GM18873 (cell line): ENCODE measurements around the gene KCNC2.

Source experiments
- ATAC-seq: cut with Tn5 transposase; IDR thresholded peaks from one replicate; pipeline ENCODE4 v1.9.1; 2021; ENCODE audit warnings: mild to moderate bottlenecking, moderate library complexity, moderate number of reproducible peaks; ENCODE audit not compliant: unreplicated experiment, low FRiP score

The KCNC2 gene

GRCh38 chr12:75081305-75081704 lies 128.3 kb downstream of the KCNC2 start:
- no peak for ATAC-seq

GRCh38 chr12:75080582-75080981 lies 129.1 kb downstream of the KCNC2 start:
- no peak for ATAC-seq

- no peak for ATAC-seq
These were observed 144.2 kb downstream of the KCNC2 start for GRCh38 chr12:75065482-75065881.

- no peak for ATAC-seq
These were observed 146.9 kb downstream of the KCNC2 start for GRCh38 chr12:75062691-75063090.

- no peak for ATAC-seq
These were observed 151.4 kb downstream of the KCNC2 start for GRCh38 chr12:75058228-75058627.

- ATAC-seq, result no peak
These were observed 160.9 kb downstream of the KCNC2 start for GRCh38 chr12:75048767-75049166.

- no peak for ATAC-seq
These were observed 161.6 kb downstream of the KCNC2 start for GRCh38 chr12:75047885-75048525.

- no peak for ATAC-seq
These were observed 167.5 kb downstream of the KCNC2 start for GRCh38 chr12:75042125-75042524.

GRCh38 chr12:75041472-75041871 lies 168.2 kb downstream of the KCNC2 start:
- no peak for ATAC-seq

- no peak for ATAC-seq
These were observed 189.5 kb downstream of the KCNC2 start for GRCh38 chr12:75020068-75020557.

GRCh38 chr12:75011120-75011519 lies 198.5 kb downstream of the KCNC2 start:
- no peak for ATAC-seq

GRCh38 chr12:75007133-75007532 lies 202.5 kb downstream of the KCNC2 start:
- ATAC-seq, result no peak

- no peak for ATAC-seq
These were observed 209.5 kb downstream of the KCNC2 start for GRCh38 chr12:75000120-75000519.

- ATAC-seq, result no peak
These were observed 210.2 kb downstream of the KCNC2 start for GRCh38 chr12:74999474-74999873.
